Astrocyte (in vitro differentiated cells and primary cell): Measurements from ENCODE around the gene HAP1. TPM values are rescaled to one million over a fixed set of nuclear protein-coding genes. Genes with fewer than 3 reads are reported as not detected.

ENCODE experiments used
- DNase-seq: peaks from one replicate; pipeline ENCODE4 v3.0.0-alpha.2; 2010; ENCODE audit warnings: low read depth
- FAIRE-seq: peaks from 2 replicates; lab custom pipeline; 2011; peaks lifted over from hg19 to GRCh38; lab: Jason Lieb, UNC
- H2AFZ ChIP-seq: 2 replicates; pipeline ENCODE4 v1.6.0; 2012; ENCODE audit warnings: low read depth, low read length, inconsistent platforms
- H3K27ac ChIP-seq: 2 replicates; pipeline ENCODE4 v1.5.1; 2011; ENCODE audit warnings: low read depth, low read length, inconsistent platforms
- H3K27me3 ChIP-seq: 2 replicates; pipeline ENCODE4 v1.6.0; 2011; ENCODE audit warnings: low read length, inconsistent platforms; ENCODE audit not compliant: insufficient read depth
- H3K36me3 ChIP-seq: 2 replicates; pipeline ENCODE4 v1.5.1; 2011; ENCODE audit warnings: low read length, inconsistent platforms; ENCODE audit not compliant: insufficient read depth
- H3K4me1 ChIP-seq: 2 replicates; pipeline ENCODE4 v1.5.1; 2011; ENCODE audit warnings: low read length, inconsistent platforms; ENCODE audit not compliant: insufficient read depth
- H3K4me2 ChIP-seq: 2 replicates; pipeline ENCODE4 v1.6.0; 2012; ENCODE audit warnings: low read length, inconsistent platforms
- H3K4me3 ChIP-seq: 2 replicates; pipeline ENCODE4 v1.5.1; 2011; ENCODE audit warnings: low read depth, mild to moderate bottlenecking, low read length, inconsistent platforms; ENCODE audit not compliant: insufficient read depth
- H3K79me2 ChIP-seq: 2 replicates; pipeline ENCODE4 v1.6.0; 2012; ENCODE audit warnings: mild to moderate bottlenecking, low read length, inconsistent platforms; ENCODE audit not compliant: insufficient read depth
- H3K9ac ChIP-seq: 2 replicates; pipeline ENCODE4 v1.6.0; 2012; ENCODE audit warnings: mild to moderate bottlenecking, low read length, inconsistent platforms
- H3K9me3 ChIP-seq: 2 replicates; pipeline ENCODE4 v1.5.1; 2012; ENCODE audit warnings: low read depth, mild to moderate bottlenecking, low read length, inconsistent platforms; ENCODE audit not compliant: insufficient read depth
- H4K20me1 ChIP-seq: 2 replicates; pipeline ENCODE4 v1.6.0; 2012; ENCODE audit warnings: low read length, inconsistent platforms; ENCODE audit not compliant: insufficient read depth
- H3K27ac Mint-ChIP-seq: one replicate; pipeline ENCODE4 v1.8.0; 2021; ENCODE audit warnings: mild to moderate bottlenecking, mixed read lengths; ENCODE audit not compliant: unreplicated experiment
- H3K27me3 Mint-ChIP-seq: one replicate; pipeline ENCODE4 v1.8.0; 2021; ENCODE audit warnings: low read depth, mixed read lengths; ENCODE audit not compliant: unreplicated experiment
- H3K36me3 Mint-ChIP-seq: one replicate; pipeline ENCODE4 v1.8.0; 2021; ENCODE audit warnings: low read depth, mixed read lengths; ENCODE audit not compliant: unreplicated experiment
- H3K4me1 Mint-ChIP-seq: one replicate; pipeline ENCODE4 v1.8.0; 2021; ENCODE audit warnings: low read depth, mixed read lengths; ENCODE audit not compliant: unreplicated experiment
- H3K4me3 Mint-ChIP-seq: one replicate; pipeline ENCODE4 v1.8.0; 2021; ENCODE audit warnings: mild to moderate bottlenecking, moderate library complexity, mixed read lengths; ENCODE audit not compliant: unreplicated experiment
- H3K9me3 Mint-ChIP-seq: one replicate; pipeline ENCODE4 v1.8.0; 2021; ENCODE audit warnings: mild to moderate bottlenecking, mixed read lengths; ENCODE audit not compliant: unreplicated experiment
- EZH2 ChIP-seq: IDR thresholded peaks from 2 replicates; pipeline ENCODE4 v1.6.1; 2012; ENCODE audit warnings: mild to moderate bottlenecking, low read length, inconsistent platforms; ENCODE audit not compliant: insufficient read depth
- total RNA-seq: library from RNA; stranded (reverse); gene quantifications from 2 replicates; pipeline ENCODE4 v1.2.1, GENCODE V29; 2021
- TF ChIP-seq, protein P1 (sequence below): IDR thresholded peaks from 2 replicates; pipeline ENCODE4 v1.5.1; 2011; ENCODE audit warnings: low read depth, mild to moderate bottlenecking, inconsistent platforms, low read length, moderate library complexity; ENCODE audit not compliant: insufficient read depth

Gene HAP1
- total RNA-seq, 1 donor from 2014 or later = 0.52 TPM

DNA sequence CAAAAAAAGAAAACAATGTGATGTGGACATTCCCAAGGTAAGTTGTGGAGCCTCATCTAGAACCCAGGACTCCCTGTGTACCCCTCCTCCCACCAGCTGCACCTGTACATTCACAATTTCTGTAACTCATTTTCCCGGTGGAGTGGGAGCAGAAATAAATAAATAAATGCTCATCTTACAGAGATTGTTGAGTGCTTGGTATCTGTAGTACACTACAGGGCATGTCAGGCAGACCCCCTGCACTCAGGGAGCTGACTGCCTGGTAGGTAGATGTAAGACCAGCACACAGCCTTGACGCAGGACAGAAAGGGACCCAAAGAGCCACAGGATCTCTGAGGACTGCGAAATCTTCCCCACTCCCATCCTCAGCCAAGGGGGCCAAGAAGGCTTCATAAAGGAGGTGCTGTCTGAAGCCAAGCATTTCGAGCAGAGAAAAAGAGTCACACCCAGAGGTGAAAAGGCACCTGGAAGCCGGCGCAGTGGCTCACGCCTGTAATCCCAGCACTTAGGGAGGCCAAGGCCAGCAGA lies 39.2 kb downstream of the HAP1 start:
- Mint-ChIP-seq H3K27ac (no peak overlapping the region), H3K27me3 (no peaks in the 10 kb centered on the region)

DNA sequence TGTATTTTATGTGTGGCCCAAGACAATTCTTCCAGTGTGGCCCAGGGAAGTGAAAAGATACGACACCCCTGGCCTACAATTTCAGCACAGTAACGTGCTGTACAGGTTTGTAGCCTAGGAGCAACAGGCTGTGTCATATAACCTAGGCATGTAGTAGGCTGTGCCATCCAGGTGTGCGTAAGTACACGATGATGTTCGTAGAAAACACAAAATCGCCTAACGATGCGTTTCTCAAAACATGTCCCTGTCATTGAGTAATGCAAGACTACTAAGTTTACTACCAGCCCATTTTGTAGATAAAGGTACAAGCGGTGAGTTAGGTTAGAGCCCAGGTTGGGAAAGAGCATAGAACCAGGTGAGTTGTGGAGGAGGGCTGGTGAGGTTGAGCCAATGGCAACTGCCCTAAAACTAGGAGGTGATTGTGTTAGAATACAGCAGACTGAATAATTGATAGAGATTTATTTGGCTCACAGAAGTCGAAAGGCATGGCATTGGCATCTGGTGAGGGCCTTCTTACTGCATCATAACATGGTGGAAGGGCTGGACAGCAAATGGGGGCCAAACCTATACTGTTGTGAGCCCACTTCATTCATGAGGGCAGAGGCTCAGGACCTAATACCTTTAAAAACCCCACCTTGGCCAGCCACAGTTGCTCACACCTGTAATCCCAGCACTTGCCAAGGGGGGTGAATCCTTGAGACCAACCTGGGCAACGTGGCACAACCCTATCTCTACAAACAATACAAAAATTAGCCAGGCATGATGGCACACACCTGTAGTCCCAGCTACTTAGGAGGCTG lies 41.5 kb downstream of the HAP1 start:
- peaks cover 34% of the 10 kb centered on the region for H3K36me3 ChIP-seq
- H3K27me3 Mint-ChIP-seq = no peaks in the 10 kb centered on the region
- peaks cover 14% of the 10 kb centered on the region for H3K4me1 Mint-ChIP-seq
- peaks cover 19% of the 10 kb centered on the region for H3K4me1 ChIP-seq
- peaks cover 56% of the 10 kb centered on the region for H4K20me1 ChIP-seq
- no peak overlapping the region for H3K4me3 ChIP-seq
- H3K9me3 Mint-ChIP-seq = no peaks in the 10 kb centered on the region
- H3K4me2 ChIP-seq = no peak overlapping the region
- H3K27ac ChIP-seq = no peak overlapping the region
- FAIRE-seq (no peak), DNase-seq (no peak)
- no peak overlapping the region for H2AFZ ChIP-seq
- H3K36me3 Mint-ChIP-seq = peaks cover 25% of the 10 kb centered on the region
- H3K27me3 ChIP-seq = no peaks in the 10 kb centered on the region
- H3K4me3 Mint-ChIP-seq = peak overlapping the region; percentile 64
- TF ChIP-seq, protein P1, sequence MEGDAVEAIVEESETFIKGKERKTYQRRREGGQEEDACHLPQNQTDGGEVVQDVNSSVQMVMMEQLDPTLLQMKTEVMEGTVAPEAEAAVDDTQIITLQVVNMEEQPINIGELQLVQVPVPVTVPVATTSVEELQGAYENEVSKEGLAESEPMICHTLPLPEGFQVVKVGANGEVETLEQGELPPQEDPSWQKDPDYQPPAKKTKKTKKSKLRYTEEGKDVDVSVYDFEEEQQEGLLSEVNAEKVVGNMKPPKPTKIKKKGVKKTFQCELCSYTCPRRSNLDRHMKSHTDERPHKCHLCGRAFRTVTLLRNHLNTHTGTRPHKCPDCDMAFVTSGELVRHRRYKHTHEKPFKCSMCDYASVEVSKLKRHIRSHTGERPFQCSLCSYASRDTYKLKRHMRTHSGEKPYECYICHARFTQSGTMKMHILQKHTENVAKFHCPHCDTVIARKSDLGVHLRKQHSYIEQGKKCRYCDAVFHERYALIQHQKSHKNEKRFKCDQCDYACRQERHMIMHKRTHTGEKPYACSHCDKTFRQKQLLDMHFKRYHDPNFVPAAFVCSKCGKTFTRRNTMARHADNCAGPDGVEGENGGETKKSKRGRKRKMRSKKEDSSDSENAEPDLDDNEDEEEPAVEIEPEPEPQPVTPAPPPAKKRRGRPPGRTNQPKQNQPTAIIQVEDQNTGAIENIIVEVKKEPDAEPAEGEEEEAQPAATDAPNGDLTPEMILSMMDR = no peak
- TF ChIP-seq EZH2 = no peak
- H3K9me3 ChIP-seq = no peaks in the 10 kb centered on the region
- no peak overlapping the region for H3K9ac ChIP-seq
- H3K27ac Mint-ChIP-seq = peak overlapping the region; percentile 86
- peaks cover 31% of the 10 kb centered on the region for H3K79me2 ChIP-seq

More for the DNA sequence above, 39.2 kb downstream of the HAP1 start:
- Mint-ChIP-seq H3K4me1 (peaks cover 14% of the 10 kb centered on the region), H3K36me3 (peaks cover 18% of the 10 kb centered on the region), H3K4me3 (no peak overlapping the region), H3K9me3 (no peaks in the 10 kb centered on the region)
- H2AFZ ChIP-seq = no peak overlapping the region
- no peak overlapping the region for H3K9ac ChIP-seq
- H3K27ac ChIP-seq = no peak overlapping the region
- no peaks in the 10 kb centered on the region for H3K9me3 ChIP-seq
- H3K79me2 ChIP-seq = peaks cover 16% of the 10 kb centered on the region
- H3K4me2 ChIP-seq = no peak overlapping the region
- FAIRE-seq (no peak), DNase-seq (no peak)
- H3K36me3 ChIP-seq = peaks cover 26% of the 10 kb centered on the region
- no peaks in the 10 kb centered on the region for H3K27me3 ChIP-seq
- H3K4me1 ChIP-seq = peaks cover 12% of the 10 kb centered on the region
- H4K20me1 ChIP-seq = peaks cover 44% of the 10 kb centered on the region
- H3K4me3 ChIP-seq = no peak overlapping the region
- TF ChIP-seq, protein P1 = no peak
- TF ChIP-seq EZH2 = no peak
